Ascending aorta (tissue), 2 donors: ENCODE measurements around the gene TMPRSS11D. TPM values are rescaled to one million over a fixed set of nuclear protein-coding genes. Genes with fewer than 3 reads are reported as not detected.

Source experiments
- DNase-seq, 2 donors: peaks; one replicate each; pipeline ENCODE4 v3.0.0-alpha.2; 2019; ENCODE audit warnings: low spot score in 2 of 2
- H3K27ac ChIP-seq, 2 donors: fragments of 200-600 bp; sonication (generic); one replicate each; pipeline ENCODE4 v1.5.1; 2016 to 2017; ENCODE audit warnings: mild to moderate bottlenecking in 1 of 2
- H3K27me3 ChIP-seq: fragments of 200-600 bp; sonication (generic); one replicate; pipeline ENCODE4 v1.5.1; 2017
- H3K36me3 ChIP-seq, 2 donors: fragments of 200-600 bp; sonication (generic); one replicate each; pipeline ENCODE4 v1.5.1; 2016
- H3K4me1 ChIP-seq, 2 donors: fragments of 200-600 bp; sonication (generic); one replicate each; pipeline ENCODE4 v1.5.1; 2016 to 2017; ENCODE audit warnings: mild to moderate bottlenecking in 1 of 2
- H3K4me3 ChIP-seq, 2 donors: fragments of 200-600 bp; sonication (generic); one replicate each; pipeline ENCODE4 v1.5.1; 2016 to 2017; ENCODE audit warnings: mild to moderate bottlenecking in 1 of 2
- H3K9me3 ChIP-seq, 2 donors: fragments of 200-600 bp; sonication (generic); one replicate each; pipeline ENCODE4 v1.5.1; 2016
- intact Hi-C: fragments of 100-400 bp; cut with DNase I; formaldehyde crosslinking; loops from one replicate; pipeline ENCODE4 v1.15.1; 2023
- total RNA-seq: library from RNA; depleted of rRNA; stranded (reverse); fragments of >200 nt; gene quantifications from one replicate; pipeline ENCODE4 v1.1.0, GENCODE V29; 2016
- TF ChIP-seq, protein P1 (sequence below), 3 experiments: fragments of 200-600 bp in 2 of 3; fragments of 450-650 bp in 1 of 3; sonication (generic) in 2 of 3; IDR thresholded peaks; one replicate each; pipeline ENCODE4 v1.5.1; 2016 to 2019; ENCODE audit warnings: antibody characterized with exemption in 3 of 3, mild to moderate bottlenecking in 1 of 3, moderate library complexity in 1 of 3

TMPRSS11D gene
- total RNA-seq, 1 donor from 2014 or later = not detected

DNA sequence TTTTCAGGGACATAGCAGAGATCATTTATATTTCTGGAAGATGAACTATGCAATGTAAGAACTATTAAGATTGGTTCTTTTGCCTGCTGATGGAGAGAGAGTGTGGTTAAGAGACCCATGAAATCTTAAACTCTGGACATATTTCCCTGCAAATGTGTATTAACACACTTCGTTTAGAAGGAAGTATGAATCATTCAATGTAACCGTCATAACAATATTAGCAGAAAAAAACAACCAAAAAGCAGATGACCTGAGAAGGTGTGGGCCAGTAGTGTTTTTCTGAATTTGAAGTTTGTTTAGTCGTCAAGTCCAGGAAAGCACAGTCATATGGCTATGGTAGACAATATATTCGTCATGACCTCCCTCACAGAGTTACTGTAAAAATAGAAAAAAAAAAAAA, 2.5 kb upstream of the TMPRSS11D start:
- TF ChIP-seq, protein P1, sequence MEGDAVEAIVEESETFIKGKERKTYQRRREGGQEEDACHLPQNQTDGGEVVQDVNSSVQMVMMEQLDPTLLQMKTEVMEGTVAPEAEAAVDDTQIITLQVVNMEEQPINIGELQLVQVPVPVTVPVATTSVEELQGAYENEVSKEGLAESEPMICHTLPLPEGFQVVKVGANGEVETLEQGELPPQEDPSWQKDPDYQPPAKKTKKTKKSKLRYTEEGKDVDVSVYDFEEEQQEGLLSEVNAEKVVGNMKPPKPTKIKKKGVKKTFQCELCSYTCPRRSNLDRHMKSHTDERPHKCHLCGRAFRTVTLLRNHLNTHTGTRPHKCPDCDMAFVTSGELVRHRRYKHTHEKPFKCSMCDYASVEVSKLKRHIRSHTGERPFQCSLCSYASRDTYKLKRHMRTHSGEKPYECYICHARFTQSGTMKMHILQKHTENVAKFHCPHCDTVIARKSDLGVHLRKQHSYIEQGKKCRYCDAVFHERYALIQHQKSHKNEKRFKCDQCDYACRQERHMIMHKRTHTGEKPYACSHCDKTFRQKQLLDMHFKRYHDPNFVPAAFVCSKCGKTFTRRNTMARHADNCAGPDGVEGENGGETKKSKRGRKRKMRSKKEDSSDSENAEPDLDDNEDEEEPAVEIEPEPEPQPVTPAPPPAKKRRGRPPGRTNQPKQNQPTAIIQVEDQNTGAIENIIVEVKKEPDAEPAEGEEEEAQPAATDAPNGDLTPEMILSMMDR (IDR thresholded peaks at IDR 0.05) = no peak
- Histone ChIP-seq H3K9me3 (no peaks in the 10 kb centered on the region), H3K4me3 (no peak overlapping the region), H3K27me3 (no peaks in the 10 kb centered on the region), H3K27ac (no peak overlapping the region), H3K4me1 (no peaks in the 10 kb centered on the region), H3K36me3 (no peaks in the 10 kb centered on the region)
- intact Hi-C loops = no loop called here
- no peak for DNase-seq

- Histone ChIP-seq H3K9me3 (no peaks in the 10 kb centered on the region), H3K4me3 (no peak overlapping the region), H3K27ac (no peak overlapping the region), H3K27me3 (no peaks in the 10 kb centered on the region), H3K4me1 (no peaks in the 10 kb centered on the region), H3K36me3 (no peaks in the 10 kb centered on the region)
- DNase-seq = no peak
- intact Hi-C loops = no loop called here
- TF ChIP-seq, protein P1 (IDR thresholded peaks at IDR 0.05) = no peak
Measured at GRCh38 chr4:67885762-67886161, 2.0 kb upstream of the TMPRSS11D start.

GRCh38 chr4:67884701-67885100, 899 bp upstream of the TMPRSS11D start:
- Histone ChIP-seq H3K36me3 (no peaks in the 10 kb centered on the region), H3K4me3 (no peak overlapping the region), H3K27ac (no peak overlapping the region), H3K9me3 (no peaks in the 10 kb centered on the region), H3K27me3 (no peaks in the 10 kb centered on the region), H3K4me1 (no peaks in the 10 kb centered on the region)
- TF ChIP-seq, protein P1 (IDR thresholded peaks at IDR 0.05) = no peak
- DNase-seq = no peak
- intact Hi-C loops = no loop called here

GRCh38 chr4:67883458-67883857, 344 bp downstream of the TMPRSS11D start:
- DNase-seq = no peak
- H3K4me1 ChIP-seq = no peaks in the 10 kb centered on the region
- no peak overlapping the region for H3K4me3 ChIP-seq
- no peaks in the 10 kb centered on the region for H3K36me3 ChIP-seq
- H3K27ac ChIP-seq = no peak overlapping the region
- no peaks in the 10 kb centered on the region for H3K9me3 ChIP-seq
- TF ChIP-seq, protein P1 (IDR thresholded peaks at IDR 0.05) = no peak
- no peaks in the 10 kb centered on the region for H3K27me3 ChIP-seq
- intact Hi-C loops = no loop called here

- no peak for DNase-seq
- H3K27ac ChIP-seq = no peak overlapping the region
- no peaks in the 10 kb centered on the region for H3K9me3 ChIP-seq
- H3K4me3 ChIP-seq = no peak overlapping the region
- no peaks in the 10 kb centered on the region for H3K27me3 ChIP-seq
- TF ChIP-seq, protein P1 (IDR thresholded peaks at IDR 0.05) = no peak
- no peaks in the 10 kb centered on the region for H3K36me3 ChIP-seq
- intact Hi-C loops = no loop called here
- no peaks in the 10 kb centered on the region for H3K4me1 ChIP-seq
Measured at GRCh38 chr4:67880866-67881610, 2.8 kb downstream of the TMPRSS11D start.
